22Rv1 (cell line): ENCODE measurements around the gene PLAC9.

Source experiments
- H3K27ac ChIP-seq: fragments of 450-650 bp; 2 replicates; pipeline ENCODE4 v1.5.1; 2017
- ZFX ChIP-seq: fragments of 450-650 bp; IDR thresholded peaks from 2 replicates; pipeline ENCODE4 v1.6.1; 2017; ENCODE audit warnings: antibody characterized with exemption, borderline replicate concordance
- TF ChIP-seq, protein P1 (sequence below): fragments of 450-650 bp; IDR thresholded peaks from 2 replicates; pipeline ENCODE4 v1.5.1; 2017; ENCODE audit warnings: mild to moderate bottlenecking

The PLAC9 gene

DNA sequence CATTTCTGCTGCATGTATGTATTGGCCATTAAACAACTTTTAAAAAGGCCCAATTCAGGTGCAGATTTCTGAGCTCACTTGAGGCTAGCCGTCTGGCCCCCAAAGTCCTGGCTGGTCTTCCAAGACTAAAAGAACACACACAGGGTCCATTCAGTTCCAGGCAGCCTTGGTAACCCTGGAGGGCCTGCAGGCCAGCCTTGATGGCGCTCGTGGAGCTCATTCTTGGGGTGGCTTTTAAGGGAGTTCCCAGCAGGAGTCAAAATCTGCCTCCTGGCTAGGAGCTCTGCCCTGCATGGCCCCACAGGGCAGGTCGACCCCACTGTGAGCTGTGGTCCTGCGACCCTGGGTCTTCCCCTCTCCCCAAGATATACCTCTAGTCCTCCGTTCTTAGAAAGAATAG is 44.0 kb downstream of the PLAC9 start:
- H3K27ac ChIP-seq = no peak overlapping the region
- no peak for TF ChIP-seq ZFX
- TF ChIP-seq, protein P1, sequence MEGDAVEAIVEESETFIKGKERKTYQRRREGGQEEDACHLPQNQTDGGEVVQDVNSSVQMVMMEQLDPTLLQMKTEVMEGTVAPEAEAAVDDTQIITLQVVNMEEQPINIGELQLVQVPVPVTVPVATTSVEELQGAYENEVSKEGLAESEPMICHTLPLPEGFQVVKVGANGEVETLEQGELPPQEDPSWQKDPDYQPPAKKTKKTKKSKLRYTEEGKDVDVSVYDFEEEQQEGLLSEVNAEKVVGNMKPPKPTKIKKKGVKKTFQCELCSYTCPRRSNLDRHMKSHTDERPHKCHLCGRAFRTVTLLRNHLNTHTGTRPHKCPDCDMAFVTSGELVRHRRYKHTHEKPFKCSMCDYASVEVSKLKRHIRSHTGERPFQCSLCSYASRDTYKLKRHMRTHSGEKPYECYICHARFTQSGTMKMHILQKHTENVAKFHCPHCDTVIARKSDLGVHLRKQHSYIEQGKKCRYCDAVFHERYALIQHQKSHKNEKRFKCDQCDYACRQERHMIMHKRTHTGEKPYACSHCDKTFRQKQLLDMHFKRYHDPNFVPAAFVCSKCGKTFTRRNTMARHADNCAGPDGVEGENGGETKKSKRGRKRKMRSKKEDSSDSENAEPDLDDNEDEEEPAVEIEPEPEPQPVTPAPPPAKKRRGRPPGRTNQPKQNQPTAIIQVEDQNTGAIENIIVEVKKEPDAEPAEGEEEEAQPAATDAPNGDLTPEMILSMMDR = no peak

DNA sequence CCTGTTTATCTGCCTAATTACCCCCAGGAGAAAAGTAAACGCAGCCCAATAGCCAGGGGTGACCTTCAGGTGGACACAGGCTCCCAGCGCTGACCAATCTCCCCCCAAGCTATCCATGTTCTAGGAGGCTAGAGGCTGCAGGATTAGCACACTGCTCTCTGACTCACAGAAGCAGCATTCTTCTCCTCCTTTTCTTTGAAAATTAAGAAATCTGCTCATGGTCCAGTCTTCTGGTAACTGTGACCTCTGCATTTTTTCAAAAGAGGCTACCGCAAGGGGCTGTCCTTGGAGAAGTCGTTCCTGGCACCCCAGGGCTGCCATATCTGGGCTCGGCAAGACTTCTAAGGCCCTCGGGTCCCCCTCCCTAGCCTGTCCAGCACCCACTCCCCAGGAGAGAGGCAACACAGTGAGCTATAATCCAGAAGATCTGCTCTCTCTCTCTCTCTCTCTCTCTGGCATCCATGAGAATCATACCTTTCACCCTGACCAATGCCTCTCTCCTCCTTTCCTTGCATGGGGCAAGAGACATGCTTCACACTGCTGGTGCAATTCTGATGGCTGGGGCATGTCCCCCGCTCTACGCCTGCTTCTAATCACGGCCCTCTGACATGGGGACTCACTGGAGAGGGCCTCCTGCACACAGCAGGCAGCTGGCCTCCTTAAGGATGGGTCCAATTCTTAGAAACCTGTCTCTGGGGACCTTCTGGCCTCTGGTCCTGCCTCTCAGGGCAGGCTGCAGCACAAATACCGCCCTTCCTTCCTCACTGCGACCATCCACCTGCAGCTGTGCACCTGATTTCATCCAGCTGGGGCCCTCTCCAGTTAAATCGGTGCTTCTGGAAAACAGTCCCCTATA is 45.5 kb downstream of the PLAC9 start:
- TF ChIP-seq, protein P1 = no peak
- TF ChIP-seq ZFX = no peak
- H3K27ac ChIP-seq = no peak overlapping the region

DNA sequence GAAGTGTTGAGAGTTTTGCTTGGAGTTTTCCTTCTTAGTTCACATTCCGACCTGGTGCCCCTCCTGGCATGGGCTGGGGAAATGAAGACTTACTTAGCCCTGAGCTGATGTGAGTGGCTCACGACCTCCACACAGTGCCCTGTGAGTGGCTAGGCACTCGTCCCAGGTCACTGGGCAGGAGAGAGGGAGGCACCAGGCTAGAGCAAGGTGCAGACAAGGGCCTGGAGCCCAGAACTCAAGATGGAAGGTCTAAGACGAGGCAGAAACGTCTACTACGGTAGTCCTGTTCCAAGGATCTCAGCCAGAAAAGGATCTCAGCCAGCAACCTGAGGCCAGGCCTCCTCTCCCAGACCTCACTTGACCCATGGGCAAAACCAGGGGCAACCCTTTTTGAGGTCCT is 50.5 kb downstream of the PLAC9 start:
- no peak overlapping the region for H3K27ac ChIP-seq
- TF ChIP-seq, protein P1 = no peak
- no peak for TF ChIP-seq ZFX

DNA sequence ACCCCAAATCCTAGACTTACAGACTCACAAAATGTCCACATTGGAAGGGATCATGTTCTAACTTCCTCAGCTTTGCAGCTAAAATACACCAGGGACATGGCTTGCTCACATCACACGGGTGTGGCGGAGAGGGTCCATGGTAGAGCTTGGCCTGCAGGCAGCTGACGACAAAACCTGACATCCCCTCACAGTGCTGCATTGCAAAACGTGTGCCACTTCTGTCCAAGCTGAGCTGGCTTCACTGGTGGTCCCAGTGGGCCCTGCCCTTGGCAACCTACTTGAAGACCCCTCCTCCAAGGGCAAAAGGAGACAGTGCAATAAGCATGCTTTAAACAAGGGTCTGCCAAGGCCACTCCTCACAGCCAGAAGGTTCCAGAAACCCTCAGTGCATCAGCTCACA is 50.9 kb downstream of the PLAC9 start:
- no peak overlapping the region for H3K27ac ChIP-seq
- TF ChIP-seq, protein P1 = no peak
- no peak for TF ChIP-seq ZFX

DNA sequence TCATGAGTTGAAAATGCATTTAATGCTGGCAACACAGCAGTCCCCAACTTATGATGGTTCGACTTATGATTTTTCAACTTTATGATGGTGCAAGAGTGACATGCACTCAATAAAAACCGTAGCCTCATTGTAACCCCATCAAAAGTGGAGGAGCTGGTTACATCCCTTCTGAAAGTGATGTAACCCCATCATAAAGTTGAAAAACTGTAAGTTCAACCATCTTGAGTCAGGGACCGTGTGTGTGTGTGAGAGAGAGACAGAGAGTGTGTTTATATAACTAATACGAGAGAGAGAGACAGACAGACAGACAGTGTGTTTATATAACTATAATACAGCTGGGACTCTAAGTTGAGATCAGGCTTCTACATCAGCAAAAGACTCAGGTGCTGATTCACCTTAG is 51.8 kb downstream of the PLAC9 start:
- no peak overlapping the region for H3K27ac ChIP-seq
- no peak for TF ChIP-seq ZFX
- TF ChIP-seq, protein P1 = no peak

DNA sequence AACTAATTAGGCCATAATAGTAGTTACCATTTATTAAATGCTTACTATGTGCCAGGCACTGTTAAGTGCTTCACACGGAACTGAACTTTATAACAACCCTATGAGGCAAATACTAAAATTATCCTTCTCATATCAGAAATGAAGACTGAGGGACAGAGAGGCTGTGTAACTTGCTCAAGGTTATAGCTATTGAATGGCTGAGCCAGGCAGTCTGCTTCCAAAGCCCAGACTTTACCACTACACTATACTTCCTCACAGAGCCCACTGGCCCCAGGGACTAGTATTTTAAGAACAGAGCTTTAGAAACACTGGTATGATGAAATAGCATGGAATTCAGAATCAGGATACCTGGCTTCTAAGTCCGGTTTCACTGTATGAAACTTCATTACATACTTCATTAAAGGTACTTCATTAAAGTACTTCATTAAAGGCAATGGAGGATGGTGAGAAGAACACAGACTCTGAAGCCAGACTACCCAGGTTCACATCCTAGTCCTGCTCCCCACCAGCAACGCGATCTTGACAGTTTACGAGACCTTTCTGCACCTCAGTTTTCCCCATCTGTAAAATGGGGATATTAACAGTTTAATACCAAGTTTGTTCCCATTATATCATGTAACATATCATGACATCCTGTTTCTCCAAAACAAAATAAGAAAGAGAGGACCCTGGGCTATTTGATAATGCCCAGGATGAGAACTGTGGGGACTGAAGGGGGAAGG is 53.2 kb downstream of the PLAC9 start:
- H3K27ac ChIP-seq = no peak overlapping the region
- TF ChIP-seq, protein P1 = no peak
- TF ChIP-seq ZFX = no peak
